GM23338 (cell line): ENCODE measurements around the gene ABCG8.

Experiments
- CREB1 ChIP-seq: fragments of 250-450 bp; sonication (Bioruptor Pico); IDR thresholded peaks from 2 replicates; pipeline ENCODE4 v1.5.0; 2020; ENCODE audit warnings: low read depth, mild to moderate bottlenecking, moderate library complexity
- EZH2 ChIP-seq: fragments of 200-600 bp; sonication (generic); IDR thresholded peaks from one replicate; pipeline ENCODE4 v1.8.0; 2017; ENCODE audit warnings: antibody characterized with exemption, mild to moderate bottlenecking, low read depth; ENCODE audit not compliant: unreplicated experiment
- EZH2phosphoT487 ChIP-seq: fragments of 200-600 bp; sonication (generic); IDR thresholded peaks from one replicate; pipeline ENCODE4 v1.8.1; 2018; ENCODE audit warnings: antibody characterized with exemption; ENCODE audit not compliant: unreplicated experiment
- JUNB ChIP-seq: IDR thresholded peaks from one replicate; pipeline ENCODE4 v1.6.1; 2016; ENCODE audit warnings: antibody characterized with exemption; ENCODE audit not compliant: unreplicated experiment
- POLR2AphosphoS5 ChIP-seq: IDR thresholded peaks from 2 replicates; pipeline ENCODE4 v1.6.1; 2016; ENCODE audit warnings: antibody characterized with exemption, low read depth
- STAT1 ChIP-seq: IDR thresholded peaks from one replicate; pipeline ENCODE4 v1.6.1; 2016; ENCODE audit warnings: antibody characterized with exemption; ENCODE audit not compliant: unreplicated experiment
- ZNF114 ChIP-seq: fragments of 250-450 bp; sonication (Bioruptor Pico); IDR thresholded peaks from 2 replicates; pipeline ENCODE4 v1.5.0; 2020; ENCODE audit warnings: mild to moderate bottlenecking, moderate library complexity
- ZNF331 ChIP-seq: fragments of 250-450 bp; sonication (Bioruptor Pico); IDR thresholded peaks from 2 replicates; pipeline ENCODE4 v1.5.0; 2020; ENCODE audit warnings: low read depth, mild to moderate bottlenecking, moderate library complexity
- TF ChIP-seq, protein P1 (sequence below), 2 experiments: fragments of 200-600 bp in 1 of 2; sonication (generic) in 1 of 2; conservative IDR thresholded peaks; 2 replicates each; pipeline versions ENCODE4 v1.5.1 to v1.6.1; 2016 to 2017; ENCODE audit warnings: antibody characterized with exemption in 2 of 2, low read depth in 2 of 2, mild to moderate bottlenecking in 2 of 2, moderate library complexity in 1 of 2
- TF ChIP-seq, protein P2 (sequence below): IDR thresholded peaks from 2 replicates; pipeline ENCODE4 v1.6.1; 2016; ENCODE audit warnings: antibody characterized with exemption
- TF ChIP-seq, protein P3 (sequence below): IDR thresholded peaks from one replicate; pipeline ENCODE4 v1.6.1; 2018; ENCODE audit warnings: antibody characterized with exemption; ENCODE audit not compliant: unreplicated experiment

DNA sequence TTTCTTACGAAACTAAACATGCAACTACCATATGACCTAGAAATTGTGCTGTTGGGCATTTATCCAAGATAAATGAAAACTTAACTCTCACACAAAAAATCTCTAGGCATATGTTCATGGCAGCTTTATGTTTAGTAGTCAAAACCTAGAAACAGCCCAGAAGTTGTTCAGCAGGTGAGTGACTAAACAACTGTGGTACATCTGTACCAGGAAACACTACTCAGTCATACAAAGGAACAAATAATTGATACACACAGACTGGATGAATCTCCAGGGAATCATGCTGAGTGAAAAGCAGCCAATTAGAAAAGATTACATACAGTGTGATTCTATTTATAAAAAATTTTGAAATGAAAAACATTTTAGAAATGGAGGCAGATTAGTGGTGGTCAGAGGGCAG is 35.7 kb upstream of the ABCG8 start:
- TF ChIP-seq POLR2AphosphoS5 = no peak
- TF ChIP-seq, protein P1, sequence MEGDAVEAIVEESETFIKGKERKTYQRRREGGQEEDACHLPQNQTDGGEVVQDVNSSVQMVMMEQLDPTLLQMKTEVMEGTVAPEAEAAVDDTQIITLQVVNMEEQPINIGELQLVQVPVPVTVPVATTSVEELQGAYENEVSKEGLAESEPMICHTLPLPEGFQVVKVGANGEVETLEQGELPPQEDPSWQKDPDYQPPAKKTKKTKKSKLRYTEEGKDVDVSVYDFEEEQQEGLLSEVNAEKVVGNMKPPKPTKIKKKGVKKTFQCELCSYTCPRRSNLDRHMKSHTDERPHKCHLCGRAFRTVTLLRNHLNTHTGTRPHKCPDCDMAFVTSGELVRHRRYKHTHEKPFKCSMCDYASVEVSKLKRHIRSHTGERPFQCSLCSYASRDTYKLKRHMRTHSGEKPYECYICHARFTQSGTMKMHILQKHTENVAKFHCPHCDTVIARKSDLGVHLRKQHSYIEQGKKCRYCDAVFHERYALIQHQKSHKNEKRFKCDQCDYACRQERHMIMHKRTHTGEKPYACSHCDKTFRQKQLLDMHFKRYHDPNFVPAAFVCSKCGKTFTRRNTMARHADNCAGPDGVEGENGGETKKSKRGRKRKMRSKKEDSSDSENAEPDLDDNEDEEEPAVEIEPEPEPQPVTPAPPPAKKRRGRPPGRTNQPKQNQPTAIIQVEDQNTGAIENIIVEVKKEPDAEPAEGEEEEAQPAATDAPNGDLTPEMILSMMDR (conservative IDR thresholded peaks at IDR 0.05; ENCODE audit: low read depth in 2 of 2) = no peak
- TF ChIP-seq EZH2 = no peak
- TF ChIP-seq EZH2phosphoT487 = no peak
- no peak for TF ChIP-seq JUNB
- TF ChIP-seq CREB1 = no peak
- TF ChIP-seq, protein P2, sequence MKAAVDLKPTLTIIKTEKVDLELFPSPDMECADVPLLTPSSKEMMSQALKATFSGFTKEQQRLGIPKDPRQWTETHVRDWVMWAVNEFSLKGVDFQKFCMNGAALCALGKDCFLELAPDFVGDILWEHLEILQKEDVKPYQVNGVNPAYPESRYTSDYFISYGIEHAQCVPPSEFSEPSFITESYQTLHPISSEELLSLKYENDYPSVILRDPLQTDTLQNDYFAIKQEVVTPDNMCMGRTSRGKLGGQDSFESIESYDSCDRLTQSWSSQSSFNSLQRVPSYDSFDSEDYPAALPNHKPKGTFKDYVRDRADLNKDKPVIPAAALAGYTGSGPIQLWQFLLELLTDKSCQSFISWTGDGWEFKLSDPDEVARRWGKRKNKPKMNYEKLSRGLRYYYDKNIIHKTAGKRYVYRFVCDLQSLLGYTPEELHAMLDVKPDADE = no peak
- TF ChIP-seq, protein P3, sequence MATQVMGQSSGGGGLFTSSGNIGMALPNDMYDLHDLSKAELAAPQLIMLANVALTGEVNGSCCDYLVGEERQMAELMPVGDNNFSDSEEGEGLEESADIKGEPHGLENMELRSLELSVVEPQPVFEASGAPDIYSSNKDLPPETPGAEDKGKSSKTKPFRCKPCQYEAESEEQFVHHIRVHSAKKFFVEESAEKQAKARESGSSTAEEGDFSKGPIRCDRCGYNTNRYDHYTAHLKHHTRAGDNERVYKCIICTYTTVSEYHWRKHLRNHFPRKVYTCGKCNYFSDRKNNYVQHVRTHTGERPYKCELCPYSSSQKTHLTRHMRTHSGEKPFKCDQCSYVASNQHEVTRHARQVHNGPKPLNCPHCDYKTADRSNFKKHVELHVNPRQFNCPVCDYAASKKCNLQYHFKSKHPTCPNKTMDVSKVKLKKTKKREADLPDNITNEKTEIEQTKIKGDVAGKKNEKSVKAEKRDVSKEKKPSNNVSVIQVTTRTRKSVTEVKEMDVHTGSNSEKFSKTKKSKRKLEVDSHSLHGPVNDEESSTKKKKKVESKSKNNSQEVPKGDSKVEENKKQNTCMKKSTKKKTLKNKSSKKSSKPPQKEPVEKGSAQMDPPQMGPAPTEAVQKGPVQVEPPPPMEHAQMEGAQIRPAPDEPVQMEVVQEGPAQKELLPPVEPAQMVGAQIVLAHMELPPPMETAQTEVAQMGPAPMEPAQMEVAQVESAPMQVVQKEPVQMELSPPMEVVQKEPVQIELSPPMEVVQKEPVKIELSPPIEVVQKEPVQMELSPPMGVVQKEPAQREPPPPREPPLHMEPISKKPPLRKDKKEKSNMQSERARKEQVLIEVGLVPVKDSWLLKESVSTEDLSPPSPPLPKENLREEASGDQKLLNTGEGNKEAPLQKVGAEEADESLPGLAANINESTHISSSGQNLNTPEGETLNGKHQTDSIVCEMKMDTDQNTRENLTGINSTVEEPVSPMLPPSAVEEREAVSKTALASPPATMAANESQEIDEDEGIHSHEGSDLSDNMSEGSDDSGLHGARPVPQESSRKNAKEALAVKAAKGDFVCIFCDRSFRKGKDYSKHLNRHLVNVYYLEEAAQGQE = no peak
- no peak for TF ChIP-seq ZNF331
- no peak for TF ChIP-seq ZNF114
- no peak for TF ChIP-seq STAT1
